NCI-H748 treated with DMSO at 0.1 percent for 48 hours (cell line): ENCODE results near the gene RGPD5.
"Not testable (repeated sequence)": the region's sequence is repeated elsewhere in the genome, so short reads cannot be mapped to it uniquely, and the experiment has no call there.

Source experiments
- DNase-seq: peaks from one replicate; lab custom pipeline; 2025; lab: John Stamatoyannopoulos, UW

RGPD5 gene

GRCh38 chr2:109794074-109794737, at the start of gene RGPD5:
RGPD5 (plus strand) TSS chr2:109794305; CDS start chr2:109794466, 161 bp downstream.
- not testable (repeated sequence) for DNase-seq

GRCh38 chr2:109751572-109751971, 42.5 kb upstream of the RGPD5 start:
- DNase-seq, result not testable (repeated sequence)

GRCh38 chr2:109757163-109757824, 36.8 kb upstream of the RGPD5 start:
- not testable (repeated sequence) for DNase-seq

- DNase-seq, result not testable (repeated sequence)
These were observed 33.7 kb upstream of the RGPD5 start for GRCh38 chr2:109760265-109761042.

GRCh38 chr2:109761043-109761454, 33.1 kb upstream of the RGPD5 start:
- not testable (repeated sequence) for DNase-seq

- not testable (repeated sequence) for DNase-seq
These were observed 32.1 kb upstream of the RGPD5 start for GRCh38 chr2:109761976-109762375.

GRCh38 chr2:109766074-109766473, 28.0 kb upstream of the RGPD5 start:
- not testable (repeated sequence) for DNase-seq

- not testable (repeated sequence) for DNase-seq
These were observed 27.1 kb upstream of the RGPD5 start for GRCh38 chr2:109766886-109767578.

GRCh38 chr2:109768934-109769333, 25.2 kb upstream of the RGPD5 start:
- DNase-seq, result not testable (repeated sequence)

GRCh38 chr2:109779118-109779517, 15.0 kb upstream of the RGPD5 start:
- not testable (repeated sequence) for DNase-seq

GRCh38 chr2:109781147-109781816, 12.8 kb upstream of the RGPD5 start:
- not testable (repeated sequence) for DNase-seq

- DNase-seq, result not testable (repeated sequence)
These were observed 11.6 kb upstream of the RGPD5 start for GRCh38 chr2:109782446-109782993.

- DNase-seq, result not testable (repeated sequence)
These were observed 2.4 kb upstream of the RGPD5 start for GRCh38 chr2:109791530-109792279.

GRCh38 chr2:109792659-109793058, 1.4 kb upstream of the RGPD5 start:
- DNase-seq, result not testable (repeated sequence)

- not testable (repeated sequence) for DNase-seq
These were observed 77.1 kb downstream of the RGPD5 start for GRCh38 chr2:109871129-109871751.

- not testable (repeated sequence) for DNase-seq
These were observed 82.5 kb downstream of the RGPD5 start for GRCh38 chr2:109876625-109877024.

- DNase-seq, result not testable (repeated sequence)
These were observed 88.0 kb downstream of the RGPD5 start for GRCh38 chr2:109882112-109882511.

- DNase-seq, result not testable (repeated sequence)
These were observed 94.3 kb downstream of the RGPD5 start for GRCh38 chr2:109888414-109888813.

GRCh38 chr2:109889909-109890308, 95.8 kb downstream of the RGPD5 start:
- not testable (repeated sequence) for DNase-seq

- DNase-seq, result not testable (repeated sequence)
These were observed 96.9 kb downstream of the RGPD5 start for GRCh38 chr2:109891024-109891423.
